Endothelial cell of umbilical vein (primary cell): Measurements from ENCODE around the gene EPX. TPM values are rescaled to one million over a fixed set of nuclear protein-coding genes. Genes with fewer than 3 reads are reported as not detected.

ENCODE experiments used
- BruUV-seq: library from RNA; stranded (reverse); fragments of 400-500 nt; replicated peaks from 2 replicates; lab custom pipeline; 2021; lab: Mats Ljungman, UMichigan
- CTCF ChIA-PET: fragments of 300-600, 350-600 bp; sonication (Branson Sonifier 250); formaldehyde crosslinking; loops from one replicate; lab custom pipeline; 2021; ENCODE audit warnings: antibody characterized with exemption, inconsistent platforms; lab: Charles Lee
- POLR2A ChIA-PET: fragments of 300-600, 350-600 bp; sonication (Branson Sonifier 250); formaldehyde crosslinking; loops from one replicate; lab custom pipeline; 2021; ENCODE audit warnings: antibody characterized with exemption, inconsistent platforms; lab: Charles Lee
- DNase-seq: peaks from one replicate; pipeline ENCODE4 v3.0.0-alpha.2; 2011; ENCODE audit warnings: low read depth, low spot score
- FAIRE-seq: peaks from 2 replicates; lab custom pipeline; 2011; peaks lifted over from hg19 to GRCh38; lab: Jason Lieb, UNC
- H2AFZ ChIP-seq: 2 replicates; pipeline ENCODE4 v1.6.0; 2012; ENCODE audit warnings: low read depth, low read length, control low read depth, inconsistent platforms
- H3K27ac ChIP-seq: 2 replicates; pipeline ENCODE4 v1.5.1; 2011; ENCODE audit warnings: low read depth, mild to moderate bottlenecking, control low read depth, low read length, moderate library complexity; ENCODE audit not compliant: insufficient read depth
- H3K27me3 ChIP-seq, 2 experiments: 2 replicates each; pipeline versions ENCODE4 v1.6.0 to v1.6.1; 2011; ENCODE audit warnings: low read length in 2 of 2, mixed read lengths in 1 of 2; ENCODE audit not compliant: control insufficient read depth in 2 of 2, insufficient read depth in 2 of 2
- H3K36me3 ChIP-seq, 2 experiments: 2 replicates in 1 of 2; 3 replicates in 1 of 2; pipeline ENCODE4 v1.5.1; 2011; ENCODE audit warnings: low read length in 2 of 2, mild to moderate bottlenecking in 1 of 2, moderate library complexity in 1 of 2; ENCODE audit not compliant: control insufficient read depth in 2 of 2, insufficient read depth in 2 of 2; ENCODE audit errors: extremely low read depth in 1 of 2
- H3K4me1 ChIP-seq: 3 replicates; pipeline ENCODE4 v1.5.1; 2011; ENCODE audit warnings: mild to moderate bottlenecking, low read length; ENCODE audit not compliant: control insufficient read depth, insufficient read depth; ENCODE audit errors: extremely low read depth
- H3K4me2 ChIP-seq: 2 replicates; pipeline ENCODE4 v1.6.1; 2011; ENCODE audit warnings: low read length, control low read depth, mixed read lengths; ENCODE audit not compliant: insufficient read depth
- H3K4me3 ChIP-seq, 3 experiments: fragments of 200-600 bp in 1 of 3; sonication (generic), shearing (Covaris generic) in 1 of 3; replicated peaks in 1 of 3; 2 replicates each; pipeline ENCODE4 v1.5.1; 2011 to 2016; ENCODE audit warnings: control low read depth in 3 of 3, low read length in 3 of 3, mild to moderate bottlenecking in 2 of 3, inconsistent platforms in 1 of 3, low read depth in 1 of 3, moderate library complexity in 1 of 3; ENCODE audit not compliant: insufficient read depth in 1 of 3
- H3K79me2 ChIP-seq: 2 replicates; pipeline ENCODE4 v1.6.0; 2012; ENCODE audit warnings: low read length, inconsistent platforms; ENCODE audit not compliant: control insufficient read depth, insufficient read depth
- H3K9ac ChIP-seq: replicated peaks from 2 replicates; pipeline ENCODE3; 2011; ENCODE audit warnings: low read length, control low read depth; ENCODE audit not compliant: insufficient read depth; ENCODE audit errors: extremely low read depth
- H3K9me1 ChIP-seq: replicated peaks from 3 replicates; pipeline ENCODE4 v1.6.0; 2011; ENCODE audit warnings: mild to moderate bottlenecking, low read length; ENCODE audit not compliant: control insufficient read depth, insufficient read depth; ENCODE audit errors: extremely low read depth
- H3K9me3 ChIP-seq: replicated peaks from 2 replicates; pipeline ENCODE4 v1.5.1; 2012; ENCODE audit warnings: low read length, inconsistent platforms; ENCODE audit not compliant: control insufficient read depth, insufficient read depth
- H4K20me1 ChIP-seq: replicated peaks from 2 replicates; pipeline ENCODE3; 2011; ENCODE audit warnings: mild to moderate bottlenecking, low read length; ENCODE audit not compliant: control insufficient read depth, insufficient read depth; ENCODE audit errors: extremely low read depth
- FOS ChIP-seq: IDR thresholded peaks from 2 replicates; pipeline ENCODE4 v1.6.1; 2011; ENCODE audit warnings: mild to moderate bottlenecking, low read length, moderate library complexity, borderline replicate concordance; ENCODE audit not compliant: insufficient read depth
- GATA2 ChIP-seq: IDR thresholded peaks from 2 replicates; pipeline ENCODE4 v1.7.0; 2011; ENCODE audit warnings: low read depth, mild to moderate bottlenecking, moderate library complexity, mixed read lengths, low read length; ENCODE audit not compliant: insufficient read length, insufficient read depth
- JUN ChIP-seq: IDR thresholded peaks from 2 replicates; pipeline ENCODE4 v1.6.1; 2011; ENCODE audit warnings: borderline replicate concordance, low read depth; ENCODE audit not compliant: insufficient read length, insufficient read depth
- MYC ChIP-seq: IDR thresholded peaks from one replicate; pipeline ENCODE4 v1.6.1; 2011; ENCODE audit warnings: mild to moderate bottlenecking, low read depth, low read length
- POLR2AphosphoS5 ChIP-seq: IDR thresholded peaks from 2 replicates; pipeline ENCODE4 v1.6.1; 2012; ENCODE audit warnings: low read depth, mild to moderate bottlenecking, control low read depth, low read length, moderate library complexity; ENCODE audit not compliant: insufficient read depth
- dilution Hi-C: fragments of 300-500 bp; cut with MboI; formaldehyde crosslinking; loops from one replicate; pipeline ENCODE4 v1.15.0; 2019; ENCODE audit warnings: low sequenced_read_pairs; ENCODE audit not compliant: extremely low pct_ligation_motif_present
- intact Hi-C: fragments of 100-400 bp; cut with micrococcal nuclease; formaldehyde crosslinking; loops from one replicate; pipeline ENCODE4 v1.10.0; 2022
- polyA plus RNA-seq, 4 experiments: library from polyadenylated mRNA; depleted of rRNA in 3 of 4; stranded (reverse) in 3 of 4; unstranded in 1 of 4; fragments of >200 nt; gene quantifications; 2 replicates each; pipeline versions ENCODE4 v1.2.1 to v1.2.3, GENCODE V29; 2011 to 2012; ENCODE audit warnings: missing spikeins in 1 of 4
- total RNA-seq: library from RNA; stranded (reverse); gene quantifications from 2 replicates; pipeline ENCODE4 v1.2.3, GENCODE V29; 2021
- TF ChIP-seq, protein P1 (sequence below): IDR thresholded peaks from 2 replicates; pipeline ENCODE4 v1.6.1; 2011; ENCODE audit not compliant: insufficient read depth, insufficient read length
- TF ChIP-seq, protein P2 (sequence below), 2 donors: IDR thresholded peaks; 1 replicate in 1 of 2; 2 replicates in 1 of 2; pipeline ENCODE4 v1.5.1; 2011; ENCODE audit warnings: low read length in 2 of 2, mild to moderate bottlenecking in 2 of 2, moderate library complexity in 2 of 2, control low read depth in 1 of 2, inconsistent platforms in 1 of 2, low read depth in 1 of 2; ENCODE audit not compliant: insufficient read depth in 1 of 2; ENCODE audit errors: extremely low read depth in 1 of 2

EPX gene
- total and polyA plus RNA-seq, 2 donors (not counting 3 experiments of a cell fraction or from before 2014, with no cell fraction given), result not detected

DNA sequence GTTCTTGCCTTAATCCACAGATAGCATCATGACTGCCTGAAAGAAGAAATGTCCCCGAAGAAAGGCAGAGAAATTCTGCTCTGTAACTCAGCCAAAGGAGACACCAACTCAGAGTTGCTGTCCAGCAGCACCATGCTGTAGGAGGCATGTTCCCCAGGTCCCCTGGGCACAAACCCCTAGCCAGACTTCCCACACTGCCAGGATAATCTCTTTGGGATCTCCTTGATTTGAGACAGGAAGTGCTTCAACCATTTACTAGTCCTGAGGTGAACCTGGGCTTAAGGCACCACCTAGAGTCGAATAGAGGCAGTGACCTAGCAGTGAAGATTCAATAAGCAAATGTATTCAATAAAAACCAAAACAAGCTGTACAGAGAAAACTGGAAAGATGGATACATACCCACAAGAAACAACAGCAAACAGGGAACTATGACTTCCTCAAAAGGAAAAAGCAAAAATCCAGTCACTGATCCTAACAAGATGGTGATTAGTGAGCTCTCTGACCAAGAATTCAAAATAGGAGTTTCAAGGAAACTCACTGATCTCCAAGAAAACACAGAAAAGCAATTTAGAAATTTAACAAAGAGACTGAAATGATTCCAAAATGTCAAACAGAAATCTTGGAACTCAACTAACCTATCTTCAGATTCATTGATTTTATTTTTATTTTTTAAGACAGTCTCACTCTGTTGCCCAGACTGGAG, 20.0 kb upstream of the EPX start:
- TF ChIP-seq JUN (no peak), POLR2AphosphoS5 (no peak), MYC (no peak), GATA2 (no peak), FOS (no peak)
- TF ChIP-seq, protein P1, sequence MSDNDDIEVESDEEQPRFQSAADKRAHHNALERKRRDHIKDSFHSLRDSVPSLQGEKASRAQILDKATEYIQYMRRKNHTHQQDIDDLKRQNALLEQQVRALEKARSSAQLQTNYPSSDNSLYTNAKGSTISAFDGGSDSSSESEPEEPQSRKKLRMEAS, result no peak
- TF ChIP-seq, protein P2, sequence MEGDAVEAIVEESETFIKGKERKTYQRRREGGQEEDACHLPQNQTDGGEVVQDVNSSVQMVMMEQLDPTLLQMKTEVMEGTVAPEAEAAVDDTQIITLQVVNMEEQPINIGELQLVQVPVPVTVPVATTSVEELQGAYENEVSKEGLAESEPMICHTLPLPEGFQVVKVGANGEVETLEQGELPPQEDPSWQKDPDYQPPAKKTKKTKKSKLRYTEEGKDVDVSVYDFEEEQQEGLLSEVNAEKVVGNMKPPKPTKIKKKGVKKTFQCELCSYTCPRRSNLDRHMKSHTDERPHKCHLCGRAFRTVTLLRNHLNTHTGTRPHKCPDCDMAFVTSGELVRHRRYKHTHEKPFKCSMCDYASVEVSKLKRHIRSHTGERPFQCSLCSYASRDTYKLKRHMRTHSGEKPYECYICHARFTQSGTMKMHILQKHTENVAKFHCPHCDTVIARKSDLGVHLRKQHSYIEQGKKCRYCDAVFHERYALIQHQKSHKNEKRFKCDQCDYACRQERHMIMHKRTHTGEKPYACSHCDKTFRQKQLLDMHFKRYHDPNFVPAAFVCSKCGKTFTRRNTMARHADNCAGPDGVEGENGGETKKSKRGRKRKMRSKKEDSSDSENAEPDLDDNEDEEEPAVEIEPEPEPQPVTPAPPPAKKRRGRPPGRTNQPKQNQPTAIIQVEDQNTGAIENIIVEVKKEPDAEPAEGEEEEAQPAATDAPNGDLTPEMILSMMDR (IDR thresholded peaks at IDR 0.05; ENCODE audit: extremely low read depth in 1 of 2, insufficient read depth in 1 of 2, low read depth in 1 of 2, low read length in 2 of 2), result peak in 1 of 2 donors; percentile 11

More for the DNA sequence above, 20.0 kb upstream of the EPX start:
- CTCF ChIA-PET, result interaction anchor here (0.7 to 1.0 kb wide), 2 partner anchors 51 to 317 kb away, joined by 3 read pairs; no protein-coding TSS in a partner anchor
- H3K4me3 ChIP-seq, result no peak overlapping the region
- H3K27me3 ChIP-seq, result no peaks in the 10 kb centered on the region
- POLR2A ChIA-PET, result no interaction called here
- no peak overlapping the region for H3K27ac ChIP-seq
- dilution Hi-C loops, result no loop called here
- no peaks in the 10 kb centered on the region for H3K79me2 ChIP-seq
- no peaks in the 10 kb centered on the region for H3K9me1 ChIP-seq
- intact Hi-C loops, result no loop called here
- DNase-seq (no peak), FAIRE-seq (peak; percentile 18)
- no peaks in the 10 kb centered on the region for H4K20me1 ChIP-seq
- H3K4me2 ChIP-seq, result no peak overlapping the region
- BruUV-seq, result no TSS peak
- no peaks in the 10 kb centered on the region for H3K36me3 ChIP-seq
- H3K4me1 ChIP-seq, result no peaks in the 10 kb centered on the region
- no peak overlapping the region for H3K9ac ChIP-seq
- H3K9me3 ChIP-seq, result no peaks in the 10 kb centered on the region
- no peak overlapping the region for H2AFZ ChIP-seq
